Neural cell (in vitro differentiated cells): ENCODE measurements around the gene IQCN. TPM values are rescaled to one million over a fixed set of nuclear protein-coding genes. Genes with fewer than 3 reads are reported as not detected.
A peak's percentile ranks its signal among the peaks of the same experiment; 100 is the strongest.

ENCODE experiments used
- H2AFZ ChIP-seq: fragments of 200-600, 300-800 bp; sonication (generic), shearing (Covaris generic); 2 replicates; pipeline ENCODE4 v1.6.0; 2014; ENCODE audit warnings: low read depth, mild to moderate bottlenecking, antibody characterized with exemption, low read length, moderate library complexity
- H3F3A ChIP-seq: fragments of 200-600 bp; shearing (Covaris generic); 2 replicates; pipeline ENCODE4 v1.6.1; 2016; ENCODE audit warnings: mild to moderate bottlenecking, moderate library complexity, mixed read lengths, antibody characterized with exemption, low read length; ENCODE audit not compliant: insufficient read depth, poor library complexity, severe bottlenecking
- H3K27ac ChIP-seq: fragments of 200-600, 300-800 bp; sonication (generic), shearing (Covaris generic); 2 replicates; pipeline ENCODE4 v1.5.1; 2014; ENCODE audit warnings: mild to moderate bottlenecking, low read length, moderate library complexity
- H3K27me3 ChIP-seq: fragments of 300-800, 200-600 bp; sonication (generic), shearing (Covaris generic); 2 replicates; pipeline ENCODE4 v1.6.0; 2014; ENCODE audit warnings: mild to moderate bottlenecking, low read depth, low read length, moderate library complexity; ENCODE audit not compliant: insufficient read depth
- H3K36me3 ChIP-seq: fragments of 300-800, 200-600 bp; sonication (generic), shearing (Covaris generic); 2 replicates; pipeline ENCODE4 v1.5.1; 2014; ENCODE audit warnings: mild to moderate bottlenecking, antibody characterized with exemption, low read length, moderate library complexity; ENCODE audit not compliant: insufficient read depth
- H3K4me2 ChIP-seq: fragments of 300-800, 200-600 bp; sonication (generic), shearing (Covaris generic); 2 replicates; pipeline ENCODE4 v1.6.0; 2014; ENCODE audit warnings: mild to moderate bottlenecking, low read length
- H3K4me3 ChIP-seq: fragments of 300-800, 200-600 bp; sonication (generic), shearing (Covaris generic); 2 replicates; pipeline ENCODE4 v1.5.1; 2014; ENCODE audit warnings: mild to moderate bottlenecking, low read length, moderate library complexity
- H3K79me2 ChIP-seq: fragments of 200-600 bp; shearing (Covaris generic); replicated peaks from 2 replicates; pipeline ENCODE4 v1.6.0; 2014; ENCODE audit warnings: mild to moderate bottlenecking, low read length, moderate library complexity; ENCODE audit not compliant: insufficient read depth
- H3K9ac ChIP-seq: fragments of 300-800, 200-600 bp; sonication (generic), shearing (Covaris generic); 2 replicates; pipeline ENCODE4 v1.6.1; 2016; ENCODE audit warnings: mild to moderate bottlenecking, low read length, mixed read lengths
- H3K9me2 ChIP-seq: fragments of 200-600 bp; shearing (Covaris generic); 2 replicates; pipeline ENCODE4 v1.6.1; 2016; ENCODE audit warnings: mild to moderate bottlenecking, low read length, mixed read lengths; ENCODE audit not compliant: insufficient read depth
- H3K9me3 ChIP-seq: fragments of 200-600, 300-800 bp; sonication (generic), shearing (Covaris generic); 2 replicates; pipeline ENCODE4 v1.6.1; 2016; ENCODE audit warnings: mild to moderate bottlenecking, mixed run types, low read length, moderate library complexity, mixed read lengths
- H4K20me1 ChIP-seq: fragments of 200-600 bp; shearing (Covaris generic); 2 replicates; pipeline ENCODE4 v1.6.1; 2016; ENCODE audit warnings: mild to moderate bottlenecking, mixed run types; ENCODE audit not compliant: insufficient read depth
- CTCF ChIP-seq: fragments of 450-650 bp; IDR thresholded peaks from 2 replicates; pipeline ENCODE4 v1.5.1; 2014; ENCODE audit warnings: antibody characterized with exemption, mild to moderate bottlenecking, moderate library complexity; ENCODE audit not compliant: poor library complexity, severe bottlenecking
- EP300 ChIP-seq: fragments of 450-650 bp; conservative IDR thresholded peaks from 2 replicates; pipeline ENCODE4 v1.6.1; 2014; ENCODE audit warnings: antibody characterized with exemption, mild to moderate bottlenecking, moderate library complexity; ENCODE audit not compliant: poor library complexity, severe bottlenecking
- EZH2 ChIP-seq: fragments of 200-600, 300-800 bp; shearing (Covaris generic), sonication (generic); IDR thresholded peaks from 2 replicates; pipeline ENCODE4 v1.6.1; 2014; ENCODE audit warnings: antibody characterized with exemption, low read length, borderline replicate concordance, mild to moderate bottlenecking; ENCODE audit not compliant: insufficient read depth, poor library complexity, severe bottlenecking
- MXI1 ChIP-seq: fragments of 450-650 bp; conservative IDR thresholded peaks from 2 replicates; pipeline ENCODE4 v1.6.1; 2014; ENCODE audit warnings: antibody characterized with exemption, mild to moderate bottlenecking; ENCODE audit not compliant: poor library complexity, severe bottlenecking
- POLR2AphosphoS5 ChIP-seq: IDR thresholded peaks from 2 replicates; pipeline ENCODE4 v1.6.1; 2012
- RAD21 ChIP-seq: fragments of 450-650 bp; conservative IDR thresholded peaks from 2 replicates; pipeline ENCODE4 v1.6.1; 2014; ENCODE audit warnings: antibody characterized with exemption, mild to moderate bottlenecking, moderate library complexity
- REST ChIP-seq: IDR thresholded peaks from 2 replicates; pipeline ENCODE4 v1.6.1; 2012; ENCODE audit warnings: borderline replicate concordance
- SMC3 ChIP-seq: fragments of 450-650 bp; conservative IDR thresholded peaks from 2 replicates; pipeline ENCODE4 v1.6.1; 2014; ENCODE audit warnings: antibody characterized with exemption, mild to moderate bottlenecking, moderate library complexity; ENCODE audit not compliant: poor library complexity
- TAF1 ChIP-seq: IDR thresholded peaks from 2 replicates; pipeline ENCODE4 v1.6.1; 2012; ENCODE audit warnings: low read depth
- polyA plus RNA-seq: library from polyadenylated mRNA; depleted of rRNA; stranded (reverse); fragments of >200 nt; gene quantifications from 2 replicates; pipeline ENCODE4 v1.2.3, GENCODE V29; 2014

Gene IQCN
- polyA plus RNA-seq, 1 donor from 2014 or later, result 2.5 TPM

- Histone ChIP-seq H3K27ac (peak overlapping the region; percentile 94), H3K79me2 (peaks cover 54% of the 10 kb centered on the region), H3K36me3 (peaks cover 10% of the 10 kb centered on the region), H3K4me2 (peak overlapping the region; percentile 63), H3K27me3 (no peaks in the 10 kb centered on the region), H3K9ac (peak overlapping the region; percentile 99), H3K9me3 (no peaks in the 10 kb centered on the region), H3K9me2 (no peaks in the 10 kb centered on the region), H2AFZ (no peak overlapping the region), H3K4me3 (peak overlapping the region; percentile 100), H3F3A (peaks cover 5% of the 10 kb centered on the region), H4K20me1 (peaks cover 41% of the 10 kb centered on the region)
- TF ChIP-seq POLR2AphosphoS5 (peak; percentile 87), RAD21 (peak; percentile 94), REST (no peak), MXI1 (no peak), CTCF (peak; percentile 99), EZH2 (no peak), TAF1 (peak; percentile 58), EP300 (peak; percentile 3), SMC3 (peak; percentile 87)
Measured at GRCh38 chr19:18279516-18280246, 5.4 kb upstream of the IQCN start.

- Histone ChIP-seq H3K4me2 (peak overlapping the region; percentile 63), H3K27me3 (no peaks in the 10 kb centered on the region), H3K9ac (peak overlapping the region; percentile 99), H2AFZ (no peak overlapping the region), H3K79me2 (peaks cover 59% of the 10 kb centered on the region), H3K4me3 (peak overlapping the region; percentile 100), H4K20me1 (peaks cover 46% of the 10 kb centered on the region), H3F3A (peaks cover 5% of the 10 kb centered on the region), H3K27ac (no peak overlapping the region), H3K9me3 (no peaks in the 10 kb centered on the region), H3K9me2 (no peaks in the 10 kb centered on the region), H3K36me3 (peaks cover 15% of the 10 kb centered on the region)
- TF ChIP-seq EZH2 (no peak), REST (no peak), SMC3 (no peak), MXI1 (no peak), CTCF (no peak), EP300 (no peak), RAD21 (no peak), TAF1 (no peak), POLR2AphosphoS5 (no peak)
Measured at GRCh38 chr19:18279266-18279515, 4.9 kb upstream of the IQCN start.
